ENCODE data around the gene FTCD.

Gene FTCD

GRCh38 chr21:46157396-46157986, 2.1 kb upstream of the FTCD start:
- Histone ChIP-seq H3K4me3 (ENCODE audit: low read length in 2 of 2) (no peak overlapping the region), H3K9ac (ENCODE audit: low read length in 2 of 2) (no peak overlapping the region), H3K9me3 (ENCODE audit: control insufficient read depth in 2 of 2, low read length in 2 of 2) (no peaks in the 10 kb centered on the region), H3K27me3 (ENCODE audit: control insufficient read depth in 1 of 2, insufficient read depth in 2 of 2, low read length in 2 of 2) (no peaks in the 10 kb centered on the region), H3K36me3 (ENCODE audit: control insufficient read depth in 2 of 2, insufficient read depth in 2 of 2, low read length in 2 of 2) (no peaks in the 10 kb centered on the region), H3K27ac (ENCODE audit: low read length) (no peak overlapping the region), H3K4me1 (ENCODE audit: control insufficient read depth, insufficient read depth, low read length) (peaks cover 9% of the 10 kb centered on the region)

- H3K27me3 ChIP-seq (ENCODE audit: control insufficient read depth in 1 of 2, insufficient read depth in 2 of 2, low read length in 2 of 2), result no peaks in the 10 kb centered on the region
- peaks cover 9% of the 10 kb centered on the region for H3K4me1 ChIP-seq (ENCODE audit: control insufficient read depth, insufficient read depth, low read length)
- H3K27ac ChIP-seq (ENCODE audit: low read length), result no peak overlapping the region
- H3K9ac ChIP-seq (ENCODE audit: low read length in 2 of 2), result no peak overlapping the region
- no peaks in the 10 kb centered on the region for H3K9me3 ChIP-seq (ENCODE audit: control insufficient read depth in 2 of 2, low read length in 2 of 2)
- H3K4me3 ChIP-seq (ENCODE audit: low read length in 2 of 2), result no peak overlapping the region
- no peaks in the 10 kb centered on the region for H3K36me3 ChIP-seq (ENCODE audit: control insufficient read depth in 2 of 2, insufficient read depth in 2 of 2, low read length in 2 of 2)
Measured at GRCh38 chr21:46156678-46157077, 1.3 kb upstream of the FTCD start.

GRCh38 chr21:46156378-46156645, 933 bp upstream of the FTCD start:
- H3K4me3 ChIP-seq (ENCODE audit: low read length in 2 of 2), result no peak overlapping the region
- no peaks in the 10 kb centered on the region for H3K9me3 ChIP-seq (ENCODE audit: control insufficient read depth in 2 of 2, low read length in 2 of 2)
- H3K9ac ChIP-seq (ENCODE audit: low read length in 2 of 2), result no peak overlapping the region
- H3K27me3 ChIP-seq (ENCODE audit: control insufficient read depth in 1 of 2, insufficient read depth in 2 of 2, low read length in 2 of 2), result no peaks in the 10 kb centered on the region
- H3K27ac ChIP-seq (ENCODE audit: low read length), result no peak overlapping the region
- H3K36me3 ChIP-seq (ENCODE audit: control insufficient read depth in 2 of 2, insufficient read depth in 2 of 2, low read length in 2 of 2), result no peaks in the 10 kb centered on the region
- peaks cover 9% of the 10 kb centered on the region for H3K4me1 ChIP-seq (ENCODE audit: control insufficient read depth, insufficient read depth, low read length)

- Histone ChIP-seq H3K4me1 (ENCODE audit: control insufficient read depth, insufficient read depth, low read length) (peaks cover 9% of the 10 kb centered on the region), H3K36me3 (ENCODE audit: control insufficient read depth in 2 of 2, insufficient read depth in 2 of 2, low read length in 2 of 2) (no peaks in the 10 kb centered on the region), H3K4me3 (ENCODE audit: low read length in 2 of 2) (no peak overlapping the region), H3K27ac (ENCODE audit: low read length) (no peak overlapping the region), H3K9ac (ENCODE audit: low read length in 2 of 2) (no peak overlapping the region), H3K27me3 (ENCODE audit: control insufficient read depth in 1 of 2, insufficient read depth in 2 of 2, low read length in 2 of 2) (no peaks in the 10 kb centered on the region), H3K9me3 (ENCODE audit: control insufficient read depth in 2 of 2, low read length in 2 of 2) (no peaks in the 10 kb centered on the region)
Measured at GRCh38 chr21:46154955-46155513, 345 bp downstream of the FTCD start.

GRCh38 chr21:46154155-46154954, 1.0 kb downstream of the FTCD start:
- peaks cover 9% of the 10 kb centered on the region for H3K4me1 ChIP-seq (ENCODE audit: control insufficient read depth, insufficient read depth, low read length)

GRCh38 chr21:46153247-46154154, 1.9 kb downstream of the FTCD start:
- no peaks in the 10 kb centered on the region for H3K9me3 ChIP-seq (ENCODE audit: control insufficient read depth in 2 of 2, low read length in 2 of 2)
- H3K9ac ChIP-seq (ENCODE audit: low read length in 2 of 2), result peak overlapping the region in 1 of 2 donors; percentile 29
- H3K4me3 ChIP-seq (ENCODE audit: low read length in 2 of 2), result peak overlapping the region; percentile 43 to 66
- H3K27me3 ChIP-seq (ENCODE audit: control insufficient read depth in 1 of 2, insufficient read depth in 2 of 2, low read length in 2 of 2), result no peaks in the 10 kb centered on the region
- H3K27ac ChIP-seq (ENCODE audit: low read length), result no peak overlapping the region
- H3K4me1 ChIP-seq (ENCODE audit: control insufficient read depth, insufficient read depth, low read length), result peaks cover 9% of the 10 kb centered on the region
- no peaks in the 10 kb centered on the region for H3K36me3 ChIP-seq (ENCODE audit: control insufficient read depth in 2 of 2, insufficient read depth in 2 of 2, low read length in 2 of 2)

More at GRCh38 chr21:46154155-46154954, 1.0 kb downstream of the FTCD start:
- Histone ChIP-seq H3K27me3 (ENCODE audit: control insufficient read depth in 1 of 2, insufficient read depth in 2 of 2, low read length in 2 of 2) (no peaks in the 10 kb centered on the region), H3K36me3 (ENCODE audit: control insufficient read depth in 2 of 2, insufficient read depth in 2 of 2, low read length in 2 of 2) (no peaks in the 10 kb centered on the region), H3K9ac (ENCODE audit: low read length in 2 of 2) (no peak overlapping the region), H3K4me3 (ENCODE audit: low read length in 2 of 2) (no peak overlapping the region), H3K27ac (ENCODE audit: low read length) (no peak overlapping the region), H3K9me3 (ENCODE audit: control insufficient read depth in 2 of 2, low read length in 2 of 2) (no peaks in the 10 kb centered on the region)

GRCh38 chr21:46152927-46153246, 2.5 kb downstream of the FTCD start:
- H3K9ac ChIP-seq (ENCODE audit: low read length in 2 of 2), result no peak overlapping the region
- H3K36me3 ChIP-seq (ENCODE audit: control insufficient read depth in 2 of 2, insufficient read depth in 2 of 2, low read length in 2 of 2), result no peaks in the 10 kb centered on the region
- H3K27ac ChIP-seq (ENCODE audit: low read length), result no peak overlapping the region
- H3K27me3 ChIP-seq (ENCODE audit: control insufficient read depth in 1 of 2, insufficient read depth in 2 of 2, low read length in 2 of 2), result no peaks in the 10 kb centered on the region
- H3K4me3 ChIP-seq (ENCODE audit: low read length in 2 of 2), result peak overlapping the region; percentile 43 to 66
- peaks cover 9% of the 10 kb centered on the region for H3K4me1 ChIP-seq (ENCODE audit: control insufficient read depth, insufficient read depth, low read length)
- H3K9me3 ChIP-seq (ENCODE audit: control insufficient read depth in 2 of 2, low read length in 2 of 2), result no peaks in the 10 kb centered on the region

GRCh38 chr21:46151989-46152926, 3.1 kb downstream of the FTCD start:
- Histone ChIP-seq H3K9me3 (ENCODE audit: control insufficient read depth in 2 of 2, low read length in 2 of 2) (no peaks in the 10 kb centered on the region), H3K36me3 (ENCODE audit: control insufficient read depth in 2 of 2, insufficient read depth in 2 of 2, low read length in 2 of 2) (no peaks in the 10 kb centered on the region), H3K27me3 (ENCODE audit: control insufficient read depth in 1 of 2, insufficient read depth in 2 of 2, low read length in 2 of 2) (no peaks in the 10 kb centered on the region), H3K27ac (ENCODE audit: low read length) (no peak overlapping the region), H3K4me3 (ENCODE audit: low read length in 2 of 2) (no peak overlapping the region), H3K9ac (ENCODE audit: low read length in 2 of 2) (no peak overlapping the region), H3K4me1 (ENCODE audit: control insufficient read depth, insufficient read depth, low read length) (peaks cover 9% of the 10 kb centered on the region)

GRCh38 chr21:46151261-46151988, 4.0 kb downstream of the FTCD start:
- no peaks in the 10 kb centered on the region for H3K27me3 ChIP-seq (ENCODE audit: control insufficient read depth in 1 of 2, insufficient read depth in 2 of 2, low read length in 2 of 2)
- peaks cover 9% of the 10 kb centered on the region for H3K4me1 ChIP-seq (ENCODE audit: control insufficient read depth, insufficient read depth, low read length)
- no peaks in the 10 kb centered on the region for H3K36me3 ChIP-seq (ENCODE audit: control insufficient read depth in 2 of 2, insufficient read depth in 2 of 2, low read length in 2 of 2)
- H3K9me3 ChIP-seq (ENCODE audit: control insufficient read depth in 2 of 2, low read length in 2 of 2), result no peaks in the 10 kb centered on the region
- no peak overlapping the region for H3K9ac ChIP-seq (ENCODE audit: low read length in 2 of 2)
- no peak overlapping the region for H3K4me3 ChIP-seq (ENCODE audit: low read length in 2 of 2)
- no peak overlapping the region for H3K27ac ChIP-seq (ENCODE audit: low read length)
